HG03108 (cell line): ENCODE measurements around the gene ANK3.

ENCODE experiments used
- ATAC-seq: cut with Tn5 transposase; IDR thresholded peaks from one replicate; pipeline ENCODE4 v1.9.1; 2021; ENCODE audit warnings: moderate library complexity; ENCODE audit not compliant: unreplicated experiment

Gene ANK3

GRCh38 chr10:60286559-60286958 lies 103.1 kb downstream of the ANK3 start:
- no peak for ATAC-seq

- no peak for ATAC-seq
Observed at GRCh38 chr10:60283397-60283796, 106.3 kb downstream of the ANK3 start.

GRCh38 chr10:60282771-60283353 lies 106.8 kb downstream of the ANK3 start:
- no peak for ATAC-seq

GRCh38 chr10:60281792-60282353 lies 107.8 kb downstream of the ANK3 start:
- no peak for ATAC-seq

- no peak for ATAC-seq
Observed at GRCh38 chr10:60281331-60281730, 108.3 kb downstream of the ANK3 start.

- ATAC-seq: no peak
Observed at GRCh38 chr10:60280475-60280874, 109.2 kb downstream of the ANK3 start.

GRCh38 chr10:60277656-60278055 lies 112.0 kb downstream of the ANK3 start:
- no peak for ATAC-seq

- no peak for ATAC-seq
Observed at GRCh38 chr10:60276232-60276631, 113.4 kb downstream of the ANK3 start.

GRCh38 chr10:60271319-60272040 lies 118.2 kb downstream of the ANK3 start:
- no peak for ATAC-seq

- ATAC-seq: no peak
Observed at GRCh38 chr10:60270426-60270825, 119.2 kb downstream of the ANK3 start.

GRCh38 chr10:60267802-60268201 lies 121.9 kb downstream of the ANK3 start:
- ATAC-seq: no peak

- no peak for ATAC-seq
Observed at GRCh38 chr10:60266513-60266912, 123.2 kb downstream of the ANK3 start.

GRCh38 chr10:60262647-60263126 lies 127.0 kb downstream of the ANK3 start:
- no peak for ATAC-seq

GRCh38 chr10:60260321-60260720 lies 129.4 kb downstream of the ANK3 start:
- ATAC-seq: no peak

GRCh38 chr10:60258429-60258797 lies 131.3 kb downstream of the ANK3 start:
- ATAC-seq: no peak

GRCh38 chr10:60257767-60258428 lies 131.8 kb downstream of the ANK3 start:
- ATAC-seq: no peak

GRCh38 chr10:60254776-60255175 lies 134.9 kb downstream of the ANK3 start:
- ATAC-seq: no peak

- ATAC-seq: no peak
Observed at GRCh38 chr10:60253484-60253883, 136.2 kb downstream of the ANK3 start.

- ATAC-seq: no peak
Observed at GRCh38 chr10:60252688-60253087, 137.0 kb downstream of the ANK3 start.

GRCh38 chr10:60246382-60246781 lies 143.3 kb downstream of the ANK3 start:
- no peak for ATAC-seq

- no peak for ATAC-seq
Observed at GRCh38 chr10:60239228-60239627, 150.4 kb downstream of the ANK3 start.

GRCh38 chr10:60238759-60239100 lies 150.9 kb downstream of the ANK3 start:
- ATAC-seq: no peak
